HG02763 (cell line): Measurements from ENCODE around the gene NDUFAF8.

Experiments used
- ATAC-seq: cut with Tn5 transposase; IDR thresholded peaks from one replicate; pipeline ENCODE4 v1.9.1; 2021; ENCODE audit warnings: mild to moderate bottlenecking, moderate library complexity; ENCODE audit not compliant: unreplicated experiment

Gene NDUFAF8

DNA sequence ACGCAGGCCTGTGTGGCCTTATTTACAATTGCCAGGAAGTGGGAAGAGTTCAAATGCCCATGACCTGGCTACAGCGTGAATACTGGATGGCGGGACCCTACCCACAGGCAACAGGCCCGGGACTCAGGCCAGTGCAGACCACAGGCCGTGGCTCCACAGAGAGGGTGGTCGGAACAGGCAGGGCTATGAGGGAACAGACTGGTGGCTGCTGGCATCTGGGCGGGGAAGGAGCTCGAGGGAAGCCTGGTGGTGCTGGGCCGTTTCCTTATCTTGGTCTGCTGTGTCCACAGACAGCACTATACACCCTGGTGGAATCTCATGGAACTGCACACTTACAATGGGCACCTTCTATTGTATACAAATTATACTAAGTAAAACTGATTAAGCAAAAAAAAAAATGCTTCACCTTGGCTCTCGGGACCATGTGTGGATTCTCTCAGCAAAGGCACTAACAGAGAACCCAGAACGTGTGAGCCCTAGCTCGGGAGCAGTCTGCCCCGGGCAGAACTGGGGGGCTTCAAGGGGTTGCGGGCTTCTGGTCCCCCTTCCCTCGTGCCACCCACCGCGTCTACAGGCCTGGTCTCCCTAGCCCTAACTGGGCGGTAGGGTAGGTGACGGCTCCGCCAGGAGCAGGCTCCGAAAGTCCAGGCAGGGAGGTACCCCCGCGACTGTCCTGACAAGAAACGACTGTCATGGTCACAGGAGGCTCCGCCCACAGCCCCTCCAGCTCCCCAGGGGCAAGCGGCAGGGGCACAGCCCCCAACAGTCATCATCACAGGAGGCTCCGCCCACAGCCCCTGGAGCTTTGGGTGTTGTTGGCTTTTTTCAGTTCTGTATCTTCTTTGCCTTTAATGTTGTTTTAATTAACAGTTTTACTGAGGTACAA is 38.2 kb upstream of the NDUFAF8 start:
- no peak for ATAC-seq

GRCh38 chr17:81202318-81202717 is 36.8 kb upstream of the NDUFAF8 start:
- ATAC-seq, result no peak

- ATAC-seq, result no peak
Measured at GRCh38 chr17:81203136-81203535, 36.0 kb upstream of the NDUFAF8 start.

DNA sequence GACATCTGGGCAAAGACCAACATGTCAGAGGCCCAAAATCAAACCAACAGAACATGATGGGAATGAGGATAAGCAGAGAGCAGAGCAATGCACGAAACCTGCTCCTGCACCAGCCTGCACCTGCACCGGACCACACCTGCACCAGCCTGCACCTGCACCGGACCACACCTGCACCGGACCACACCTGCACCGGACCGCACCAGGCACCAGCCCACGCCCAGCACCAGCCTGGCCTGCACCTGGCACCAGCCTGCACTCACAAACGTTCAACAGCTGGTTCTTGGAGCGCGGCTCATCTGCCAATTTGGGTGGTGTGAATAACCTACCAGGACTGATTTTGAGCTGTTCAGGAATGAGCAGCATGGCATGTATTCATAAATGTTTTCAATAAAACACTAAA is 34.5 kb upstream of the NDUFAF8 start:
- no peak for ATAC-seq

DNA sequence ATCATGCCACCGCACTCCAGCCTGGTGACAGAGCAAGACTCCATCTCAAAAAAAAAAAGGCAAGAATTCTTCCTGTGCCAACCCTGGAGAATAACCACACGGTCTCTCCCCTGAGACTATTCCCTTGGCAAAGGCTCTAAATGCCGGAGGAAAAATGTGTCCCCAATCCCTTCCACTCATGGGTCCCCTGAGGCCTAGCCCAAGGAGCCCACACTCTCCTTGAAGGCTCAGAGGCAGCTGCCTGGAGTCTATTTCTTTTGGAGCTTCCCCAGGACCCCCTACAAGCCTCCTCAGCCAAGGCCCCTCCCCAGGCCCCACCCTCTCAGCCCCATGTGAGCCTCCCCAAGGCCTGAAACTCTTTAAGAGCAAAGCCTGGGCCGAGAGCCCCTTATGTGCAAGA is 33.0 kb upstream of the NDUFAF8 start:
- no peak for ATAC-seq

- ATAC-seq, result no peak
Measured at GRCh38 chr17:81206657-81207056, 32.5 kb upstream of the NDUFAF8 start.

- ATAC-seq, result no peak
Measured at GRCh38 chr17:81207610-81208581, 31.2 kb upstream of the NDUFAF8 start.

- ATAC-seq, result no peak
Measured at GRCh38 chr17:81208651-81209050, 30.5 kb upstream of the NDUFAF8 start.

DNA sequence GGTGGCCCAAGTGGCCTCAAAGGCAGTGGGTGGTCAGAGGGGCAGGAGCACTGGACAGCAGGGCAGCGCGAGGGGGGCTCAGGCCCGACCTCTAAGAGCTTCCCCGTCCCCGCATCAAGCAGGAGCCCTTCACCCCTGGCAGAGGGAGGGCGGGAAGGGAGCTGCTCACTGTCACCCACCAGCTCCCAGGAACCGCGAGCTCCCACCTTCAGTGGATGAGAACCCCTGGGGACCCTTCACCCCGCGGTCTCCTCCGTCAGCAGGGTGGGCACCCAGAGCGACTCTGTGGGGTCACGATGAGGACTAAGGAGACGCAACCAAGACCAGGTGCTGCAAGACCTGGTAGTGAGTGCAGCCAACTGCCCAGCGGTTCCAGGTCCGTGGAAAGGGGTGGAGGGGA is 30.0 kb upstream of the NDUFAF8 start:
- no peak for ATAC-seq

DNA sequence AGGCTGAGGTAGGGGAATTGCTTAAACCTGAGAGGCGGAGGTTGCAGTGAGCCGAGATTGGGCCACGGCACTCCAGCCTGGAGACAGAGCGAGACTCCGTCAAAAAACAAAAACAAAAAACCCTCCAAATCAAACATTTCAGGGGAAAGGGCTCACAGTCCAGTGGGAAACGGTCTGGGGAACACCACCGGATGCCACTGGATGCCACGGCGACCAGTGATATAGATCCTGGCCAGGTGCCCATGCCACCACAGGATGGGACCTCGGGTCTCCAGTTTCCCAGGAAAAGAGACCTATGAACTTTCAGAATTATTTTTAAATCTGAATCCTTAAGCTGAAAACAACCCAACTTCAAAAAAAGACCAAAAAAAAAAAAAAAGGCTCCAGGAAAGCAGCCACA is 28.7 kb upstream of the NDUFAF8 start:
- ATAC-seq, result no peak

- ATAC-seq, result no peak
Measured at GRCh38 chr17:81210868-81211267, 28.2 kb upstream of the NDUFAF8 start.

- no peak for ATAC-seq
Measured at GRCh38 chr17:81212365-81212764, 26.8 kb upstream of the NDUFAF8 start.

DNA sequence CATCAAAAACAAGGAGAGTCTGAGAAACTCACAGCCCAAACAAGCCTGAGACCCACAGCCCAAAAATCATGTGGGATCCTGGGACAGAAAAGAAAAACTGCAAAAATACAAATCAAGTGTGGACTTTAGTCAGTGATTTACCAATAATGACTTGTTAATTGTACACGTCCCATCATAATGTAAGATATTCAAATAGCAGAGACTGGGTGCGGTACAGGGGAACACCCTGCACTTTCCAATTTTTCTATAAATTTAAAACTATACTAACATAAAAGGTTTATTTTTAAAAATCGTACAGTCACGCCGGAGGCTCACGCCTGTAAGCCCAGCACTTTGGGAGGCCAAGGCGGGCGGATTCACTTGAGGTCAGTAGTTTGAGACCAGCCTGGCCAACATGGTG is 25.1 kb upstream of the NDUFAF8 start:
- ATAC-seq, result no peak

GRCh38 chr17:81217491-81217890 is 21.6 kb upstream of the NDUFAF8 start:
- ATAC-seq, result no peak

GRCh38 chr17:81218459-81218858 is 20.7 kb upstream of the NDUFAF8 start:
- no peak for ATAC-seq

DNA sequence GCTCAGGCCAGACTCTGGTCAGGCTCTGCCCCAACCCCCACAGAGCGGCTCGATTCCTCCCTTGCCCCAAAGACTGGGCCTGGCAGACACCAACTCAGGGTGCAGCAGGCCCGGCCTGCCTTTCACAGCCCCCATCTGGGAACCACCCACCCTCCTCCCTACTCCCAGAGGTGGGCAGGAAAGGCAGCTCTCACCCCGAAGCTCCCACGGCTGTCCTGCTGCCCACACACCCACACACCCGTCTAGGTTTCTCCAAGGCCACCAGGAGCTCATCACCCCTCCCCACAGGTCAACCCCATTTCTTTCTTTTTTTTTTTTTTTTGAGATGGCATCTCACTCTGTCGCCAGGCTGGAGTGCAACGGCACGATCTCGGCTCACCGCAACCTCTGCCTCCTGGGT is 20.1 kb upstream of the NDUFAF8 start:
- ATAC-seq, result no peak

DNA sequence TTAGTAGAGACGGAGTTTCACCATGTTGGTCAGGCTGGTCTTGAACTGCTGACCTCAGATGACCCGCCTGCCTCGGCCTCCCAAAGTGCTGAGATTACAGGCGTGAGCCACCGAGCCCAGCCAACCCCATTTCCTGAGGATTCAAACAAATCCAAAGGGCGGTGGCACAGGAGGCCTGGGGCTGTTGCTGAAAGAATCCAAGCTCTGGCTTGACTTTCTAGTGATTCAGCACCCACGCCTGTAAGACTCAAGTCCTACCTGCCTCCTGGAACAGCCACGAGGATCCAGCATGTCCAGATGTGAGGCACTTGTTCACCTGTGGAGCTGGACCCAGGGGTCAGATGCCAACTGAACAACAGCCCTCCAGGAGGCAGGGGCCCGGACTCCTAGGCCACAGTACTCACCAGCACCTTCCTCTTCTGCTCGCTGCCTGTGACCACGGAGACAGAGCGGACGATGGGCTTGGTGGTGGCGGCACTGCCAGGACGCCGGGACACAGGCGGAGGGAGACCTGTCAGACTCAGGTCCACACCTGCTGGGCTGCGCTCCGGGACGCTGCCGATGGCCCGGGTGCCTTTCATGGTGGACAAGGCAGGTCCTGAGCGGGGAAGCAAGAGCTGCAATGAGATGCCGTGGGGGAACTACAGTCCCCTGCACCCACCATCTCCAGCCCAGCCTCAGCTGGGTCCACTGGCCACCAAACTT is 19.5 kb upstream of the NDUFAF8 start:
- no peak for ATAC-seq

DNA sequence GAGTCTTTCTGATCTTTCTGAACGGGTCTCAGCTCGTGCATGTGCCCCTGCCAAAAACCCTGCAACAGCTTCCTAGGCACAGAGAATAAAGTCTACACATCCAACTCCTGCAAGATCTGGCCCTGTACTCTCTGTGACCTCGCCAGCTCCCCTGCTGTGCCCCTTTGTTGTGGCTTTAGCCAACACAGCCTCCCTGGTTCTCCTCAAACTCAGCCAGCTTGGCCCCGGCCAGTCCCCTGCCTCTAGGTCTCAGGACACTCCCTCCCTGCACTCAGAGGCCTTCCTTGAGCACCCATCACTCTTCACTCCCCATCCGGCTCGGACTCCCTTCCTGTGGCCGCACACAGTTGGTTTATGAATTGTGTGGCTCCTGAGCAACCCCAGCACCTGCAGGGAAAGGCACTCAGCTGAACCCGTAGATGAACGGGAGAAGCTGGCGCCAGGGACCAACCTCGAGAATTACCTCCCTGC is 17.7 kb upstream of the NDUFAF8 start:
- no peak for ATAC-seq

- ATAC-seq, result no peak
Measured at GRCh38 chr17:81221842-81222619, 17.1 kb upstream of the NDUFAF8 start.

DNA sequence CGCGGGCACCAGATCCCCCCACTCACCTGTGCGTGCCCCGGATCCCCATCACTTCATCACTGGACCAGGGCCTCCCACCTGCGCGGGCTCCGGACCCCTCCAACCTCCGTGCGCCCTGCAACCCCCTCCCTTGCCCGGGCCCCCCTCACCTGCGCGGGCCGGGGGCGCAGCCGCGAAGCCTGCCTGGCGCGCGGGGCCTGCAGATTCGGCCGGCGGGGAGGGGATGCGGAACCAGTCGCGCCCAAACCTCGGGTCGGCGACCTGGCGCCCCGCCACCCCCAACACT is 16.6 kb upstream of the NDUFAF8 start:
- no peak for ATAC-seq
